Chondrocyte (in vitro differentiated cells): ENCODE results near the gene HVCN1. TPM values are rescaled to one million over a fixed set of nuclear protein-coding genes. Genes with fewer than 3 reads are reported as not detected.

Source experiments
- DNase-seq: peaks from one replicate; pipeline ENCODE4 v3.0.0; 2021; ENCODE audit warnings: mixed read lengths, low spot score
- H3K27ac Mint-ChIP-seq: one replicate; pipeline ENCODE4 v1.8.0; 2021; ENCODE audit warnings: mild to moderate bottlenecking, moderate library complexity, mixed read lengths; ENCODE audit not compliant: unreplicated experiment
- H3K27me3 Mint-ChIP-seq: 2 replicates; pipeline ENCODE4 v1.8.0; 2021; ENCODE audit warnings: low read depth, mixed read lengths
- H3K36me3 Mint-ChIP-seq: 2 replicates; pipeline ENCODE4 v1.8.0; 2021; ENCODE audit warnings: low read depth, mixed read lengths
- H3K4me1 Mint-ChIP-seq: 2 replicates; pipeline ENCODE4 v1.8.0; 2021; ENCODE audit warnings: low read depth, mild to moderate bottlenecking, mixed read lengths
- H3K4me3 Mint-ChIP-seq: one replicate; pipeline ENCODE4 v1.8.0; 2021; ENCODE audit warnings: mild to moderate bottlenecking, moderate library complexity, mixed read lengths; ENCODE audit not compliant: unreplicated experiment
- H3K9me3 Mint-ChIP-seq: 2 replicates; pipeline ENCODE4 v1.8.0; 2021; ENCODE audit warnings: low read depth, mixed read lengths
- total RNA-seq: library from RNA; stranded (reverse); gene quantifications from 3 replicates; pipeline ENCODE4 v1.2.1, GENCODE V29; 2021
- TF ChIP-seq, protein P1 (sequence below): fragments of 200-600 bp; sonication (generic); IDR thresholded peaks from 2 replicates; pipeline ENCODE4 v1.5.0; 2021; ENCODE audit warnings: antibody characterized with exemption, mild to moderate bottlenecking, moderate library complexity

The HVCN1 gene
- total RNA-seq, 1 donor from 2014 or later = 1.2 TPM

GRCh38 chr12:110684312-110684836 lies 4.5 kb downstream of the HVCN1 start:
- H3K36me3 Mint-ChIP-seq = no peaks in the 10 kb centered on the region
- TF ChIP-seq, protein P1, sequence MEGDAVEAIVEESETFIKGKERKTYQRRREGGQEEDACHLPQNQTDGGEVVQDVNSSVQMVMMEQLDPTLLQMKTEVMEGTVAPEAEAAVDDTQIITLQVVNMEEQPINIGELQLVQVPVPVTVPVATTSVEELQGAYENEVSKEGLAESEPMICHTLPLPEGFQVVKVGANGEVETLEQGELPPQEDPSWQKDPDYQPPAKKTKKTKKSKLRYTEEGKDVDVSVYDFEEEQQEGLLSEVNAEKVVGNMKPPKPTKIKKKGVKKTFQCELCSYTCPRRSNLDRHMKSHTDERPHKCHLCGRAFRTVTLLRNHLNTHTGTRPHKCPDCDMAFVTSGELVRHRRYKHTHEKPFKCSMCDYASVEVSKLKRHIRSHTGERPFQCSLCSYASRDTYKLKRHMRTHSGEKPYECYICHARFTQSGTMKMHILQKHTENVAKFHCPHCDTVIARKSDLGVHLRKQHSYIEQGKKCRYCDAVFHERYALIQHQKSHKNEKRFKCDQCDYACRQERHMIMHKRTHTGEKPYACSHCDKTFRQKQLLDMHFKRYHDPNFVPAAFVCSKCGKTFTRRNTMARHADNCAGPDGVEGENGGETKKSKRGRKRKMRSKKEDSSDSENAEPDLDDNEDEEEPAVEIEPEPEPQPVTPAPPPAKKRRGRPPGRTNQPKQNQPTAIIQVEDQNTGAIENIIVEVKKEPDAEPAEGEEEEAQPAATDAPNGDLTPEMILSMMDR = no peak
- H3K4me3 Mint-ChIP-seq = no peak overlapping the region
- H3K27me3 Mint-ChIP-seq = peaks cover 8% of the 10 kb centered on the region
- H3K4me1 Mint-ChIP-seq = peaks cover 5% of the 10 kb centered on the region
- H3K27ac Mint-ChIP-seq = no peak overlapping the region
- peaks cover 2% of the 10 kb centered on the region for H3K9me3 Mint-ChIP-seq
- no peak for DNase-seq

- DNase-seq = no peak
- Mint-ChIP-seq H3K27ac (no peak overlapping the region), H3K36me3 (no peaks in the 10 kb centered on the region), H3K4me3 (no peak overlapping the region), H3K9me3 (peaks cover 2% of the 10 kb centered on the region), H3K27me3 (peaks cover 8% of the 10 kb centered on the region), H3K4me1 (peaks cover 4% of the 10 kb centered on the region)
- TF ChIP-seq, protein P1 = no peak
These were observed 5.0 kb downstream of the HVCN1 start for GRCh38 chr12:110683888-110684287.

GRCh38 chr12:110680032-110680431 lies 8.9 kb downstream of the HVCN1 start:
- DNase-seq = no peak
- H3K4me3 Mint-ChIP-seq = no peak overlapping the region
- H3K4me1 Mint-ChIP-seq = peaks cover 12% of the 10 kb centered on the region
- TF ChIP-seq, protein P1 = no peak
- no peaks in the 10 kb centered on the region for H3K27me3 Mint-ChIP-seq
- peaks cover 2% of the 10 kb centered on the region for H3K9me3 Mint-ChIP-seq
- H3K27ac Mint-ChIP-seq = no peak overlapping the region
- H3K36me3 Mint-ChIP-seq = no peaks in the 10 kb centered on the region

- TF ChIP-seq, protein P1 = no peak
- H3K36me3 Mint-ChIP-seq = peaks cover 2% of the 10 kb centered on the region
- peaks cover 12% of the 10 kb centered on the region for H3K4me1 Mint-ChIP-seq
- H3K9me3 Mint-ChIP-seq = peaks cover 6% of the 10 kb centered on the region
- no peaks in the 10 kb centered on the region for H3K27me3 Mint-ChIP-seq
- no peak overlapping the region for H3K4me3 Mint-ChIP-seq
- no peak for DNase-seq
- H3K27ac Mint-ChIP-seq = no peak overlapping the region
These were observed 9.7 kb downstream of the HVCN1 start for GRCh38 chr12:110679201-110679600.

GRCh38 chr12:110677982-110678381 lies 10.9 kb downstream of the HVCN1 start:
- no peak overlapping the region for H3K27ac Mint-ChIP-seq

More at GRCh38 chr12:110677982-110678381, 10.9 kb downstream of the HVCN1 start:
- Mint-ChIP-seq H3K9me3 (peaks cover 4% of the 10 kb centered on the region), H3K36me3 (peaks cover 2% of the 10 kb centered on the region), H3K4me1 (peaks cover 12% of the 10 kb centered on the region), H3K4me3 (no peak overlapping the region), H3K27me3 (no peaks in the 10 kb centered on the region)
- TF ChIP-seq, protein P1 = no peak
- no peak for DNase-seq
